Ishikawa (cell line): ENCODE data around the gene FZD7.
A peak's percentile ranks its signal among the peaks of the same experiment; 100 is the strongest.

Experiments
- CEBPB ChIP-seq: IDR thresholded peaks from 2 replicates; pipeline ENCODE4 v1.6.1; 2012
- CREB1 ChIP-seq: IDR thresholded peaks from 2 replicates; pipeline ENCODE4 v1.6.1; 2012; ENCODE audit warnings: low read depth
- EGR1 ChIP-seq: IDR thresholded peaks from 2 replicates; pipeline ENCODE4 v1.6.1; 2012
- EP300 ChIP-seq: IDR thresholded peaks from 2 replicates; pipeline ENCODE4 v1.6.1; 2012; ENCODE audit warnings: borderline replicate concordance
- FOXM1 ChIP-seq: IDR thresholded peaks from 2 replicates; pipeline ENCODE4 v1.6.1; 2012; ENCODE audit warnings: low read depth, borderline replicate concordance
- MAX ChIP-seq: IDR thresholded peaks from 2 replicates; pipeline ENCODE4 v1.6.1; 2012
- NFIC ChIP-seq: IDR thresholded peaks from 2 replicates; pipeline ENCODE4 v1.6.1; 2012
- RAD21 ChIP-seq: IDR thresholded peaks from 2 replicates; pipeline ENCODE4 v1.6.1; 2012; ENCODE audit warnings: low read depth
- REST ChIP-seq: IDR thresholded peaks from 2 replicates; pipeline ENCODE4 v1.6.1; 2012; ENCODE audit warnings: low read depth, mild to moderate bottlenecking
- TAF1 ChIP-seq: IDR thresholded peaks from 2 replicates; pipeline ENCODE4 v1.6.1; 2012; ENCODE audit warnings: low read depth, mild to moderate bottlenecking
- TCF12 ChIP-seq: IDR thresholded peaks from 2 replicates; pipeline ENCODE4 v1.6.1; 2012; ENCODE audit warnings: low read depth
- TEAD4 ChIP-seq: IDR thresholded peaks from 2 replicates; pipeline ENCODE4 v1.6.1; 2012
- USF1 ChIP-seq: IDR thresholded peaks from 2 replicates; pipeline ENCODE4 v1.6.1; 2012
- YY1 ChIP-seq: IDR thresholded peaks from 2 replicates; pipeline ENCODE4 v1.6.1; 2012; ENCODE audit warnings: low read depth
- ZBTB7A ChIP-seq: IDR thresholded peaks from 2 replicates; pipeline ENCODE4 v1.6.1; 2012; ENCODE audit warnings: low read depth

Gene FZD7

GRCh38 chr2:202007015-202007982, 26.4 kb upstream of the FZD7 start:
- TF ChIP-seq EP300 (no peak), RAD21 (peak; percentile 32), ZBTB7A (no peak)

GRCh38 chr2:202007983-202008354, 25.7 kb upstream of the FZD7 start:
- no peak for TF ChIP-seq TAF1

GRCh38 chr2:202009019-202009481, 24.6 kb upstream of the FZD7 start:
- TF ChIP-seq EP300 (no peak), TCF12 (no peak), REST (no peak), YY1 (no peak), MAX (no peak), RAD21 (no peak), TEAD4 (no peak), ZBTB7A (no peak), TAF1 (no peak), EGR1 (no peak), FOXM1 (no peak), CREB1 (no peak), CEBPB (no peak), NFIC (no peak), USF1 (no peak)

- TF ChIP-seq TEAD4 = no peak
- no peak for TF ChIP-seq FOXM1
- no peak for TF ChIP-seq EP300
- TF ChIP-seq NFIC = no peak
- no peak for TF ChIP-seq ZBTB7A
- TF ChIP-seq USF1 = no peak
- TF ChIP-seq REST = no peak
- TF ChIP-seq CREB1 = no peak
- TF ChIP-seq TCF12 = no peak
- no peak for TF ChIP-seq MAX
- no peak for TF ChIP-seq CEBPB
- TF ChIP-seq RAD21 = no peak
- TF ChIP-seq YY1 = no peak
- no peak for TF ChIP-seq EGR1
- no peak for TF ChIP-seq TAF1
These were observed 24.1 kb upstream of the FZD7 start for GRCh38 chr2:202009581-202009980.

- TF ChIP-seq CREB1 (no peak), RAD21 (no peak), YY1 (no peak), CEBPB (no peak), EGR1 (no peak), ZBTB7A (no peak), TEAD4 (no peak), MAX (no peak), FOXM1 (no peak), TCF12 (no peak), EP300 (no peak), TAF1 (no peak), USF1 (no peak)
These were observed 19.3 kb upstream of the FZD7 start for GRCh38 chr2:202014318-202014717.
